Prostate gland (tissue), 2 donors: Measurements from ENCODE around the gene SPATA21. TPM values are rescaled to one million over a fixed set of nuclear protein-coding genes. Genes with fewer than 3 reads are reported as not detected.

Experiments
- DNase-seq: peaks from one replicate; pipeline ENCODE4 v3.0.0-alpha.2; 2019; ENCODE audit warnings: low spot score
- H3K27ac ChIP-seq, 2 donors: fragments of 200-600 bp; sonication (generic); 2 replicates each; pipeline ENCODE4 v1.5.1; 2017 to 2019
- H3K27me3 ChIP-seq: fragments of 200-600 bp; sonication (generic); replicated peaks from 2 replicates; pipeline ENCODE4 v1.5.1; 2019; ENCODE audit not compliant: insufficient read depth
- H3K36me3 ChIP-seq, 2 donors: fragments of 200-600 bp; sonication (generic); 1 replicate in 1 of 2; 2 replicates in 1 of 2; pipeline versions ENCODE4 v1.5.1 to v1.8.1; 2017 to 2019
- H3K4me1 ChIP-seq: fragments of 200-600 bp; sonication (generic); replicated peaks from 2 replicates; pipeline ENCODE4 v1.5.1; 2019
- H3K4me3 ChIP-seq, 2 donors: fragments of 200-600 bp; sonication (generic); 2 replicates each; pipeline ENCODE4 v1.5.1; 2017 to 2019
- H3K9me3 ChIP-seq: fragments of 200-600 bp; sonication (generic); 2 replicates; pipeline ENCODE4 v1.5.1; 2017
- POLR2A ChIP-seq: fragments of 450-650 bp; IDR thresholded peaks from one replicate; pipeline ENCODE4 v1.6.1; 2016; ENCODE audit warnings: antibody characterized with exemption, mild to moderate bottlenecking
- POLR2AphosphoS5 ChIP-seq: sonication (generic); formaldehyde crosslinking; IDR thresholded peaks from one replicate; pipeline ENCODE4 v1.6.1; 2017; ENCODE audit warnings: antibody characterized with exemption
- WGBS: methylation state at CpG from one replicate; pipeline ENCODE4 v1.1.5; 2018; 5-methylcytosine and 5-hydroxymethylcytosine counted together
- intact Hi-C: fragments of 100-400 bp; cut with DNase I; formaldehyde crosslinking; loops from one replicate; pipeline ENCODE4 v1.14.2; 2022
- total RNA-seq, 2 donors: library from RNA; depleted of rRNA; stranded (reverse); fragments of >200 nt; gene quantifications; one replicate each; pipeline ENCODE4 v1.1.0, GENCODE V29; 2016
- TF ChIP-seq, protein P1 (sequence below), 4 experiments: fragments of 200-600 bp in 2 of 4; fragments of 450-650 bp in 2 of 4; sonication (generic) in 2 of 4; IDR thresholded peaks; 1 replicate in 3 of 4; 2 replicates in 1 of 4; pipeline ENCODE4 v1.5.1; 2016 to 2019; ENCODE audit warnings: antibody characterized with exemption in 4 of 4, mild to moderate bottlenecking in 2 of 4, moderate library complexity in 2 of 4

The SPATA21 gene
- total RNA-seq, 2 donors from 2014 or later = not detected

DNA sequence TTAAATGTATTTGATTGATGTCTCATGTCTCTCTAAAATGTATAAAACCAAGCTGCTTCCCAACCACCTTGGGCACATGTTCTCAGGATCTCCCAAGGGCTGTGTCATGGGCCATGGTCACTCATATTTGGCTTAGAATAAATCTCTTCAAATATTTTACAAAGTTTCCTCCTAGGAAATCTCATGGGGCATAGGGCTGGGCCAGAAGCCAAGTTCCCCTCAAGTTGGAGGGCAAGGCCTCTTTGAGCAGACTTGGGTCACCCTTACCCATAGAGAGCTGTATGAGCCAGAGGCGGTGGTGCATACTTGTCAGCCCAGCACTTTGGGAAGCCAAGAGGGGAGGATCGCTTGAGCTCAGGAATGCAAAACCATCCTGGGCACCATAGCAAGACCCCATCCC is 82.6 kb downstream of the SPATA21 start:
- 100% methylated on average over 2 of the region's 2 CpGs for WGBS
- Histone ChIP-seq H3K27me3 (no peaks in the 10 kb centered on the region), H3K4me3 (no peak overlapping the region), H3K36me3 (no peaks in the 10 kb centered on the region), H3K27ac (no peak overlapping the region), H3K9me3 (no peaks in the 10 kb centered on the region), H3K4me1 (peaks cover 3% of the 10 kb centered on the region)
- TF ChIP-seq POLR2A (no peak), POLR2AphosphoS5 (no peak)
- TF ChIP-seq, protein P1, sequence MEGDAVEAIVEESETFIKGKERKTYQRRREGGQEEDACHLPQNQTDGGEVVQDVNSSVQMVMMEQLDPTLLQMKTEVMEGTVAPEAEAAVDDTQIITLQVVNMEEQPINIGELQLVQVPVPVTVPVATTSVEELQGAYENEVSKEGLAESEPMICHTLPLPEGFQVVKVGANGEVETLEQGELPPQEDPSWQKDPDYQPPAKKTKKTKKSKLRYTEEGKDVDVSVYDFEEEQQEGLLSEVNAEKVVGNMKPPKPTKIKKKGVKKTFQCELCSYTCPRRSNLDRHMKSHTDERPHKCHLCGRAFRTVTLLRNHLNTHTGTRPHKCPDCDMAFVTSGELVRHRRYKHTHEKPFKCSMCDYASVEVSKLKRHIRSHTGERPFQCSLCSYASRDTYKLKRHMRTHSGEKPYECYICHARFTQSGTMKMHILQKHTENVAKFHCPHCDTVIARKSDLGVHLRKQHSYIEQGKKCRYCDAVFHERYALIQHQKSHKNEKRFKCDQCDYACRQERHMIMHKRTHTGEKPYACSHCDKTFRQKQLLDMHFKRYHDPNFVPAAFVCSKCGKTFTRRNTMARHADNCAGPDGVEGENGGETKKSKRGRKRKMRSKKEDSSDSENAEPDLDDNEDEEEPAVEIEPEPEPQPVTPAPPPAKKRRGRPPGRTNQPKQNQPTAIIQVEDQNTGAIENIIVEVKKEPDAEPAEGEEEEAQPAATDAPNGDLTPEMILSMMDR (IDR thresholded peaks at IDR 0.05) = no peak
- intact Hi-C loops = loop anchor here (5.0 kb wide), 3 partner anchors 107 to 272 kb away; no protein-coding TSS in a partner anchor
- no peak for DNase-seq

DNA sequence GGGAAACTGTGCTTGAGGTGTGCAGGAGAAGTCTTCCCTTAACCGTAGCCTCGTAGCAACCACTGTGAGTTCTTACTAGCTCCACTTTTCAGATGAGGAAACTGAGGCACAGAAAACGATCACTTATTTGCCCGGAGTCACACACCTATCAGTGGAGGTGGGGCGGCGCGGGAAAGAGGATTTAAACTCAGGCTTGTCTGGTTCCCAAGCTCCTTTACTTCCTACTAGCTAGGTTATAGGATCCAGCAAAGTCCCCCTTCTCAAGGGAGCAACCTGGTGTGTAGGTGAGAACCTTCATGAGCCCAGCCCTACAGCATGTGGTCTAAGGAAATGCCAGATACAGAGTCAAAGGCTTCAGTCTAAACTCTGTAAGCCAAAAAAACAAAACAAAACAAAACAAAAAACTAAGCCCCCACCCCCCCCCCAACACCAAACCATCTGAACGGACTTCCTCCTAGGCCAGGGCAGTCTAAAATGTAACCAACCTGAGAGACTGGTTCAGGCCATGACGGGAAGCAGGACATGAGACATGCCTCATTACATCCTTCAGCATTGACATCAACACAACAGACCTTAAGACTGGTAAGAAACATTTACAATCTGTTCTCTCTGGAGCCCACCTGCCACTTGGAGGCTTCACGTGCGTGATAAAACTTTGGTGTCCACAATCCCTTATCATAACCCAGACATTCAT is 84.2 kb downstream of the SPATA21 start:
- H3K27me3 ChIP-seq = no peaks in the 10 kb centered on the region
- WGBS = 57% methylated on average over 11 of the region's 11 CpGs
- intact Hi-C loops = loop anchor here (5.0 kb wide), 3 partner anchors 106 to 271 kb away; no protein-coding TSS in a partner anchor

DNA sequence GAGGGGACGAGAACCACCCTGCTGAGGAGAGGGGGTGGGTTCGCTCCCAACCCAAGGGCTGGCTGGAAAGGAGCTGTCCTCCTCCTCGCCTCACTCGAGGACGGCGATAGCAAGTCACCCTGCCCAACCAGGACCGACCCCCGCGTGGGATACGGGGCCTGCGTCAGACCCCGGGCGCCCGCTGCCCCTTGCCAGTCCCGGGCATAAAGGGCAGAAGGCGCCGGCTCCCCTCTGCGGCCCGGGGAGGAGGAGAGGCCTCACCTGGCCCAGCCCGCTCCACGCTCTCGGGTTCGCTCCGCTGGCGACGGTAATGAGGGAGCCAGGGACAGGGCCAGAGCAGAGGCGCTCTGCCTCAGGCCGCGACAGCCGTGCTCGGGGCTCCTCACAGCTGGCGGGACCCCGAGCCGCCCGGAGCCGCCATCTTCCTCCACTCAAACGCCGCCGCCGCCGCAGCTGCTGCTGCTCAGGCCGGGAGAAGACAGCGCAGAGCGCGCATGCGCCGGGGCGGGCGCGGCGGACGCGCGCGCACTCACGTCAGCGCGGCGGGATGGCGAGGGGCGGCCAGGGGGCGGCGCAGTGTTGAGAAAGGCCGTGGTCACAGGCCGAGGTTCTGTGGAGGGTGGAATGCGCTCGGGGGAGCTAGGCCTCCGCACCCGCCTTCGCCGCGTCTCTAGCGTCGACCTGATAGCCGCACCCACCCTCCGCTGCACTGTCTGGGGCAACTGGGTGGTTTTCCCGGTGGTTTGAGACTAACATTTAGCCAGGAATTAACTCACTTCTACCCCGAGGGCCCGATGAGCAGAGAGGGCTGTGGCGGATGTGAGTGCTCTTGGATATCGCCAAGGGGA is 85.0 kb downstream of the SPATA21 start, which contains the start of gene FBXO42:
TSS of gene FBXO42 (minus strand) at position 487 of the 848 bp plus-strand sequence. CDS start 37,062 bp downstream, outside the sequence.
- peak; percentile 85 for DNase-seq
- H3K4me1 ChIP-seq = peaks cover 3% of the 10 kb centered on the region
- H3K9me3 ChIP-seq = no peaks in the 10 kb centered on the region
- H3K27ac ChIP-seq = peak within 1 kb of the TSS; percentile 96 to 98
- peak within 1 kb of the TSS; percentile 97 to 99 for H3K4me3 ChIP-seq
- WGBS = under 1% methylated on average over 79 of the region's 81 CpGs
- TF ChIP-seq, protein P1 (IDR thresholded peaks at IDR 0.05) = peak in 3 of 4 experiments; percentile 31 to 64 (median 61)
- TF ChIP-seq POLR2AphosphoS5 (no peak), POLR2A (peak; percentile 97)
- no peaks in the 10 kb centered on the region for H3K36me3 ChIP-seq
- no peaks in the 10 kb centered on the region for H3K27me3 ChIP-seq
- intact Hi-C loops = loop anchor here (5.0 kb wide), 3 partner anchors 105 to 270 kb away; no protein-coding TSS in a partner anchor

More for the DNA sequence above, 84.2 kb downstream of the SPATA21 start:
- TF ChIP-seq POLR2AphosphoS5 (no peak), POLR2A (no peak)
- TF ChIP-seq, protein P1 (IDR thresholded peaks at IDR 0.05) = no peak
- H3K36me3 ChIP-seq = no peaks in the 10 kb centered on the region
- peak overlapping the region; percentile 97 to 99 for H3K4me3 ChIP-seq
- peaks cover 3% of the 10 kb centered on the region for H3K4me1 ChIP-seq
- peak overlapping the region; percentile 96 to 98 for H3K27ac ChIP-seq
- H3K9me3 ChIP-seq = no peaks in the 10 kb centered on the region
- DNase-seq = peak; percentile 15

DNA sequence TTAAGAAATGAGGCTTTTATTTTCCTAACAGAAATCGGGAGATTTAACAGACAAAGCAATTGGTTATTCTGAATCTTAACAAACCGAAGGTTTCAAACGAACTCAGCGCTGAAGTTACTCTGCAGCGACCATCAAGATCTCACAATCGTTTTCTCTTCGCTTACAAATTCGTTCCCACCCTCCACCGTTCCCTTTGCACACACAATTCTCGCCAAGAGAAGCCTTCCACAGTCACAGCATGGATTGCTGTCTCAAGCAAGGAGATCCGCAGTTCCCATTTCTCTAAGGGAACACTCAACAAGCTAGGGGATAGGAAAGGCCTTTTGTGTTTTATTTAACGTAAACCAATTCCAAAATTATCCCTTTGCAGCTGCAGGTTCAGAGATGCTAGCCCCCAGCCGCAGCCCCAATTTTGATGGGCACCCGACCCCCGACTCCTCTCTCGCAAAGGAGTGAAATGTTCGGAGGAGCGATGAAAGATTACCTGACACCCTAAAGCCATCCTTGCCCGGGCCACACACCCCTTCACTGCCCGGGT is 85.7 kb downstream of the SPATA21 start:
- H3K27ac ChIP-seq = peak overlapping the region; percentile 96 to 98
- no peak for TF ChIP-seq POLR2A
- TF ChIP-seq, protein P1 (IDR thresholded peaks at IDR 0.05) = no peak
- no peak for TF ChIP-seq POLR2AphosphoS5
- no peaks in the 10 kb centered on the region for H3K27me3 ChIP-seq
- intact Hi-C loops = loop anchor here (5.0 kb wide), 3 partner anchors 104 to 269 kb away; no protein-coding TSS in a partner anchor
- H3K9me3 ChIP-seq = no peaks in the 10 kb centered on the region
- under 1% methylated on average over 20 of the region's 20 CpGs for WGBS
- H3K4me3 ChIP-seq = peak overlapping the region; percentile 97 to 99
- H3K36me3 ChIP-seq = no peaks in the 10 kb centered on the region
- H3K4me1 ChIP-seq = peaks cover 3% of the 10 kb centered on the region
- peak; percentile 24 for DNase-seq
